Thyroid gland (tissue), 4 donors: ENCODE results near the gene MAPK1.
"Not testable (repeated sequence)": the region's sequence is repeated elsewhere in the genome, so short reads cannot be mapped to it uniquely, and the experiment has no call there.

ENCODE experiments used
- POLR2A ChIP-seq, 2 donors: fragments of 450-650 bp; IDR thresholded peaks; one replicate each; pipeline ENCODE4 v1.6.1; 2017; ENCODE audit warnings: antibody characterized with exemption in 2 of 2, mild to moderate bottlenecking in 2 of 2, moderate library complexity in 1 of 2
- TF ChIP-seq, protein P1 (sequence below), 6 experiments: fragments of 200-600 bp in 3 of 6; fragments of 450-650 bp in 3 of 6; sonication (generic) in 3 of 6; IDR thresholded peaks; one replicate each; pipeline ENCODE4 v1.5.1; 2016 to 2019; ENCODE audit warnings: antibody characterized with exemption in 6 of 6, mild to moderate bottlenecking in 2 of 6, inconsistent platforms in 1 of 6, moderate library complexity in 1 of 6

GRCh38 chr22:21839104-21839764 is 28.2 kb downstream of the MAPK1 start:
- TF ChIP-seq, protein P1, sequence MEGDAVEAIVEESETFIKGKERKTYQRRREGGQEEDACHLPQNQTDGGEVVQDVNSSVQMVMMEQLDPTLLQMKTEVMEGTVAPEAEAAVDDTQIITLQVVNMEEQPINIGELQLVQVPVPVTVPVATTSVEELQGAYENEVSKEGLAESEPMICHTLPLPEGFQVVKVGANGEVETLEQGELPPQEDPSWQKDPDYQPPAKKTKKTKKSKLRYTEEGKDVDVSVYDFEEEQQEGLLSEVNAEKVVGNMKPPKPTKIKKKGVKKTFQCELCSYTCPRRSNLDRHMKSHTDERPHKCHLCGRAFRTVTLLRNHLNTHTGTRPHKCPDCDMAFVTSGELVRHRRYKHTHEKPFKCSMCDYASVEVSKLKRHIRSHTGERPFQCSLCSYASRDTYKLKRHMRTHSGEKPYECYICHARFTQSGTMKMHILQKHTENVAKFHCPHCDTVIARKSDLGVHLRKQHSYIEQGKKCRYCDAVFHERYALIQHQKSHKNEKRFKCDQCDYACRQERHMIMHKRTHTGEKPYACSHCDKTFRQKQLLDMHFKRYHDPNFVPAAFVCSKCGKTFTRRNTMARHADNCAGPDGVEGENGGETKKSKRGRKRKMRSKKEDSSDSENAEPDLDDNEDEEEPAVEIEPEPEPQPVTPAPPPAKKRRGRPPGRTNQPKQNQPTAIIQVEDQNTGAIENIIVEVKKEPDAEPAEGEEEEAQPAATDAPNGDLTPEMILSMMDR (IDR thresholded peaks at IDR 0.05), result not testable (repeated sequence)
- TF ChIP-seq POLR2A (IDR thresholded peaks at IDR 0.05), result not testable (repeated sequence)
